Mammary epithelial cell (primary cell): ENCODE data around the gene POMGNT2.

Experiments
- CTCF ChIP-seq, 2 donors: IDR thresholded peaks in 1 of 2; conservative IDR thresholded peaks in 1 of 2; 2 replicates each; pipeline ENCODE4 v1.5.1; 2011 to 2012; ENCODE audit warnings: inconsistent platforms in 2 of 2, low read length in 2 of 2, mild to moderate bottlenecking in 2 of 2, control low read depth in 1 of 2, low read depth in 1 of 2; ENCODE audit not compliant: insufficient read depth in 1 of 2; ENCODE audit errors: extremely low read depth in 1 of 2
- EZH2 ChIP-seq: IDR thresholded peaks from 2 replicates; pipeline ENCODE4 v1.6.1; 2012; ENCODE audit warnings: low read length, inconsistent platforms, borderline replicate concordance

- TF ChIP-seq CTCF (conservative IDR thresholded peaks at IDR 0.05 in 1 of 2, IDR thresholded peaks at IDR 0.05 in 1 of 2; ENCODE audit: extremely low read depth in 1 of 2, insufficient read depth in 1 of 2, low read depth in 1 of 2, low read length in 2 of 2) (no peak), EZH2 (no peak)
Measured at GRCh38 chr3:43105596-43106292, at the start of gene POMGNT2.
